Common myeloid progenitor, CD34-positive (primary cell): ENCODE measurements around the gene RRP12.

ENCODE experiments used
- CTCF ChIA-PET: fragments of 350-600 bp; sonication (Branson Sonifier 250); formaldehyde crosslinking; loops from one replicate; lab custom pipeline; 2021; ENCODE audit warnings: antibody characterized with exemption; lab: Charles Lee
- POLR2A ChIA-PET: fragments of 350-600 bp; sonication (Branson Sonifier 250); formaldehyde crosslinking; loops from one replicate; lab custom pipeline; 2021; ENCODE audit warnings: antibody characterized with exemption; lab: Charles Lee
- DNase-seq, 3 donors: peaks; one replicate each; pipeline versions ENCODE4 v3.0.0 to v3.0.0-alpha.2; 2013
- H3K27ac ChIP-seq, 2 experiments: 1 replicate in 1 of 2; 2 replicates in 1 of 2; pipeline ENCODE4 v1.7.0; 2013; ENCODE audit warnings: inconsistent platforms in 2 of 2, low read length in 2 of 2, mild to moderate bottlenecking in 2 of 2, low read depth in 1 of 2, moderate library complexity in 1 of 2; ENCODE audit not compliant: severe bottlenecking in 2 of 2, insufficient read depth in 1 of 2, poor library complexity in 1 of 2
- H3K27me3 ChIP-seq, 5 experiments: replicated peaks in 2 of 5; 1 replicate in 3 of 5; 2 replicates in 2 of 5; pipeline versions ENCODE4 v1.6.1 to v1.7.0; 2013; ENCODE audit warnings: low read length in 4 of 5, mild to moderate bottlenecking in 2 of 5, moderate library complexity in 2 of 5, inconsistent platforms in 1 of 5; ENCODE audit not compliant: insufficient read depth in 5 of 5, control insufficient read depth in 4 of 5
- H3K36me3 ChIP-seq, 4 experiments: 1 replicate in 2 of 4; 2 replicates in 2 of 4; pipeline versions ENCODE4 v1.6.1 to v1.7.0; 2013; ENCODE audit warnings: low read length in 3 of 4, control low read depth in 1 of 4, mild to moderate bottlenecking in 1 of 4; ENCODE audit not compliant: control insufficient read depth in 4 of 4, insufficient read depth in 4 of 4
- H3K4me1 ChIP-seq, 4 experiments: 1 replicate in 3 of 4; 2 replicates in 1 of 4; pipeline versions ENCODE4 v1.6.1 to v1.7.1; 2013; ENCODE audit warnings: low read length in 3 of 4, mild to moderate bottlenecking in 3 of 4, control low read depth in 1 of 4, inconsistent platforms in 1 of 4, moderate library complexity in 1 of 4; ENCODE audit not compliant: control insufficient read depth in 4 of 4, insufficient read depth in 4 of 4; ENCODE audit errors: control extremely low read depth in 1 of 4
- H3K4me3 ChIP-seq, 7 experiments: 1 replicate in 4 of 7; 2 replicates in 3 of 7; pipeline versions ENCODE4 v1.5.1 to v1.7.0; 2013; ENCODE audit warnings: mild to moderate bottlenecking in 7 of 7, low read length in 6 of 7, moderate library complexity in 6 of 7, inconsistent platforms in 2 of 7, low read depth in 2 of 7, control low read depth in 1 of 7; ENCODE audit not compliant: insufficient read depth in 4 of 7, control insufficient read depth in 1 of 7; ENCODE audit errors: extremely low read depth in 1 of 7
- H3K9me3 ChIP-seq, 5 experiments: 1 replicate in 4 of 5; 2 replicates in 1 of 5; pipeline versions ENCODE4 v1.6.1 to v1.7.1; 2013; ENCODE audit warnings: low read length in 4 of 5, mild to moderate bottlenecking in 2 of 5, inconsistent platforms in 1 of 5, low read depth in 1 of 5, moderate library complexity in 1 of 5; ENCODE audit not compliant: control insufficient read depth in 4 of 5, insufficient read depth in 2 of 5; ENCODE audit errors: control extremely low read depth in 1 of 5
- WGBS: methylation state at CpG from one replicate; pipeline ENCODE4 v1.1.5; 2013; ENCODE audit not compliant: insufficient coverage; 5-methylcytosine and 5-hydroxymethylcytosine counted together

Gene RRP12

DNA sequence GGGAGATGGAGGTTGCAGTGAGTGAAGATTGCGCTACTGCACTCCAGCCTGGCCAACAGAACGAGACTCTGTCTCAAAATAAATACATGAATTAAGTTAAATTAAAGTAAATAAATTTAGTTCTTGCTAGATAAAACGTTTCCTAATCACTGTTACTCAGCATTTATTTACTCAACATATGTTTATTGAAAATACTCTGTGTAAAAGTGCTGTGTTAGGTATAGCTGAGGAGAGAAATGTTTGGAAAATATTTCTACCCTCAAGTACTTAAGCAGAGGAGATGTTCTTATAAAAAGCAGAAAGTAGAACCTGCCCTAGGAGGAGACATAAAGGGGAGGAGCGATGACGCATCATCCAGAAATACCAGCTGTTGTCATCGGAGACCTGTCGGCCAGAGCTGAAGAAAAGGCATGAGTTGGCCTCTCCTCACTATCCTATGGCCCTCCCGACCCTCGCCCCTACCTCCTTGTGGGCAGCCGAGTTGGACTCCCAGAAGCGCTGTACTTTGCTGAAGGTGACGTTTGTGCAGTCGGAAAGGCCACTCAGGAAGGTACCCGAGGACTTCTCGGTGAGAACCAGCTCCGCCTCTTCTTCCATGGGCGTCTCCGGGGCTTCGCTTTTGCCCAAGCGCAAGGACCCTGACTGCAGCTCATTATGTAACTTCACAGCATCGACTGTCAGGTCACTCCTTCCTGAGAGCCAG, 1.1 kb downstream of the RRP12 start:
- Histone ChIP-seq H3K4me3 (peak overlapping the region in 6 of 7 experiments; percentile 88 to 93 (median 90)), H3K9me3 (no peaks in the 10 kb centered on the region), H3K4me1 (peaks cover 0 to 19% (median 13%) of the 10 kb centered on the region in 4 experiments), H3K36me3 (peaks cover 6 to 19% (median 10%) of the 10 kb centered on the region in 4 experiments), H3K27ac (peak overlapping the region; percentile 95 to 98), H3K27me3 (no peaks in the 10 kb centered on the region)
- 34% methylated on average over 18 of the region's 21 CpGs for WGBS
- peak in 2 of 3 donors; percentile 51 to 75 for DNase-seq
- ChIA-PET CTCF (interaction anchor here (0.6 to 3.7 kb wide), 12 partner anchors 9 to 239 kb away, joined by 3 to 13 read pairs (median 4); no protein-coding TSS in a partner anchor), POLR2A (interaction anchor here (0.6 to 0.8 kb wide), 3 partner anchors 13 to 30 kb away, joined by 3 to 5 read pairs (median 3); no protein-coding TSS in a partner anchor)

- ChIA-PET POLR2A (no interaction called here), CTCF (no interaction called here)
- WGBS: no CpG with 5 or more reads among the region's 4 CpGs
- H3K36me3 ChIP-seq: peaks cover 10 to 34% (median 21%) of the 10 kb centered on the region in 4 experiments
- peaks cover 0 to 12% (median 9%) of the 10 kb centered on the region in 4 experiments for H3K4me1 ChIP-seq
- H3K9me3 ChIP-seq: no peaks in the 10 kb centered on the region
- DNase-seq: no peak
- H3K4me3 ChIP-seq: no peak overlapping the region
- no peak overlapping the region for H3K27ac ChIP-seq
- H3K27me3 ChIP-seq: no peaks in the 10 kb centered on the region
Measured at GRCh38 chr10:97396056-97396455, 5.1 kb downstream of the RRP12 start.

DNA sequence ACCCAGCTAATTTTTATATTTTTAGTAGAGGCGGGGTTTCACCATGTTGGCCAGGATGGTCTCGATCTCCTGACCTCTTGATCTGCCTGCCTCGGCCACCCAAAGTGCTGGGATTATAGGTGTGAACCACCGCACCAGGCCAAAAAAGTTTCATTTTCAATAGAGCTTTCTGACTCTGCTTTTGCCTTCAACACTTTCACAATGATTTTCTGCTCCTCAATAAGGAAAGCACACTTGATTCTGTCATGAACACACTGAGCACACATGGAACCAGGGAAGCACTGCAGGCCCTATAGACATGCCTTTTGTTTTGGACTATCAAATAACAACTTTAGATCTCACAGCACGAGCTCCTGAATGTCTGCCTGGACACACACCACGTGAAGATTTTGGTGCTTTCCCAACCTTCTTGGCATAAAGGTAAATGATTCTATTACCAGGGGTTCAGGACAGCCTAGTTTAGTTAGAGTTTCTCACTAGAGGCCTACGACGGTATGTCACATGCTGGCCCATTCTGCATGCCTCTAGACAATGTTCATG, 8.0 kb downstream of the RRP12 start:
- Histone ChIP-seq H3K4me3 (no peak overlapping the region), H3K4me1 (no peaks in the 10 kb centered on the region), H3K36me3 (peaks cover 14 to 57% (median 44%) of the 10 kb centered on the region in 4 experiments), H3K27me3 (no peaks in the 10 kb centered on the region), H3K27ac (no peak overlapping the region), H3K9me3 (peaks cover 0 to 1% (median 0%) of the 10 kb centered on the region in 5 experiments)
- POLR2A ChIA-PET: interaction anchor here (0.6 kb wide), 1 partner anchor 1925 kb away, joined by 3 read pairs; no protein-coding TSS in a partner anchor
- DNase-seq: no peak
- 100% methylated on average over 8 of the region's 8 CpGs for WGBS
- CTCF ChIA-PET: interaction anchor here (1.2 kb wide), 1 partner anchor 18 kb away, joined by 3 read pairs; no protein-coding TSS in a partner anchor

DNA sequence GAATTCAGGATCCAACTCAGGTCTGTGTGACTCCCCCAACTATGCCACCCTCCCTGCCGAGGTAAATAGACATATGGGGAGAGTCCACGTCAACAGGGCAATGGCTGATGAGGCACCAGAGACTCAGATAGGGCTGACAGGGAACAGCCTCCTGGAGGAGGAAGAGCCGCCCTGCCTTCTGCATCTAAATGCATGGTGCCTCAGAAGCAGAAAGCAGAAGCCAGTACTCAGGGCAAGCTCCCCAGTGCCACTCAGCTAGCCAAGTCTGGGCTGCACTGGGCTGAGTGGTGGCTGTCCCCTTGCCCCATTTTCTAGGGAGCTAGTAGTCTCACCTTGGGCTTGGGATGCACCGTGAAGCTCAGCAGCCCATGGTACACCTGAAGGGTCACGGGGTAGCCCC, 11.0 kb downstream of the RRP12 start:
- DNase-seq: no peak
- POLR2A ChIA-PET: no interaction called here
- Histone ChIP-seq H3K27me3 (no peaks in the 10 kb centered on the region), H3K4me1 (no peaks in the 10 kb centered on the region), H3K36me3 (peaks cover 8 to 60% (median 45%) of the 10 kb centered on the region in 4 experiments), H3K4me3 (no peak overlapping the region), H3K27ac (no peak overlapping the region), H3K9me3 (peaks cover 0 to 3% (median 0%) of the 10 kb centered on the region in 5 experiments)
- WGBS: 100% methylated on average over 5 of the region's 5 CpGs
- CTCF ChIA-PET: interaction anchor here (4.0 kb wide), 1 partner anchor 10 kb away, joined by 13 read pairs; the partner anchor contains the start of gene RRP12

- WGBS: 100% methylated on average over 1 of the region's 5 CpGs
- DNase-seq: no peak
- ChIA-PET POLR2A (no interaction called here), CTCF (interaction anchor here (1.5 to 4.0 kb wide), 2 partner anchors 12 to 23 kb away, joined by 4 to 13 read pairs; partner anchors contain the start of gene RRP12)
- H3K9me3 ChIP-seq: peaks cover 0 to 3% (median 0%) of the 10 kb centered on the region in 5 experiments
- no peaks in the 10 kb centered on the region for H3K27me3 ChIP-seq
- H3K36me3 ChIP-seq: peaks cover 4 to 66% (median 45%) of the 10 kb centered on the region in 4 experiments
- no peaks in the 10 kb centered on the region for H3K4me1 ChIP-seq
- H3K4me3 ChIP-seq: no peak overlapping the region
- no peak overlapping the region for H3K27ac ChIP-seq
Measured at GRCh38 chr10:97388152-97388551, 13.0 kb downstream of the RRP12 start.

- Histone ChIP-seq H3K36me3 (peaks cover 3 to 80% (median 47%) of the 10 kb centered on the region in 4 experiments), H3K4me3 (no peak overlapping the region), H3K27ac (no peak overlapping the region), H3K9me3 (peaks cover 0 to 3% (median 0%) of the 10 kb centered on the region in 5 experiments), H3K4me1 (no peaks in the 10 kb centered on the region), H3K27me3 (no peaks in the 10 kb centered on the region)
- WGBS: 100% methylated on average over 2 of the region's 7 CpGs
- no peak for DNase-seq
- ChIA-PET POLR2A (no interaction called here), CTCF (no interaction called here)
Measured at GRCh38 chr10:97385565-97385964, 15.6 kb downstream of the RRP12 start.
